Measurements from ENCODE around the gene HIRIP3. TPM values are rescaled to one million over a fixed set of nuclear protein-coding genes. Genes with fewer than 3 reads are reported as not detected.
A peak's percentile ranks its signal among the peaks of the same experiment; 100 is the strongest.
"Not testable (repeated sequence)": the region's sequence is repeated elsewhere in the genome, so short reads cannot be mapped to it uniquely, and the experiment has no call there.

The HIRIP3 gene
- total RNA-seq, 1 experiment from 2014 or later, result 18.4 TPM

- intact Hi-C loops (cut with micrococcal nuclease), result loop anchor here (5.0 kb wide), 3 partner anchors 161 to 321 kb away; partner anchors contain the start of genes CDIPT and PAGR1
- CTCF ChIA-PET, result no interaction called here
- no peak for TF ChIP-seq EZH2phosphoT487 (IDR thresholded peaks at IDR 0.05; ENCODE audit: borderline replicate concordance, low read length)
- no peak for TF ChIP-seq CTCF (conservative IDR thresholded peaks at IDR 0.05; ENCODE audit: low read depth, low read length)
- no peak for TF ChIP-seq EZH2 (IDR thresholded peaks at IDR 0.05; ENCODE audit: low read length, unreplicated experiment)
These were observed 27.5 kb upstream of the HIRIP3 start, which contains the start of gene C16orf92 for GRCh38 chr16:30022887-30023286. C16orf92 (plus strand) TSS chr16:30023198; CDS start chr16:30023341, 143 bp downstream.

GRCh38 chr16:30018731-30019158 is 23.3 kb upstream of the HIRIP3 start:
- POLR2A ChIA-PET (ENCODE audit: unreplicated experiment), result no interaction called here
- H3K27ac ChIP-seq (ENCODE audit: low read length), result no peak overlapping the region
- intact Hi-C loops (cut with micrococcal nuclease), result no loop called here
- TF ChIP-seq EZH2phosphoT487 (IDR thresholded peaks at IDR 0.05; ENCODE audit: borderline replicate concordance, low read length) (no peak), CTCF (conservative IDR thresholded peaks at IDR 0.05; ENCODE audit: low read depth, low read length) (no peak), EZH2 (IDR thresholded peaks at IDR 0.05; ENCODE audit: low read length, unreplicated experiment) (no peak)
- no peaks in the 10 kb centered on the region for H3K4me1 ChIP-seq (ENCODE audit: insufficient read depth, low read length)
- BruUV-seq (replicated peaks), result no TSS peak
- H3K27me3 ChIP-seq (ENCODE audit: low read length), result no peaks in the 10 kb centered on the region
- H3K9ac ChIP-seq (ENCODE audit: low read length), result no peak overlapping the region
- DNase-seq (peak; percentile 49), ATAC-seq (no peak)
- no peaks in the 10 kb centered on the region for H3K79me2 ChIP-seq (ENCODE audit: low read length)
- no peak overlapping the region for H2AFZ ChIP-seq (ENCODE audit: low read length)
- H3F3A ChIP-seq (ENCODE audit: low read length, unreplicated experiment), result no peaks in the 10 kb centered on the region
- H4K20me1 ChIP-seq (ENCODE audit: low read length), result no peaks in the 10 kb centered on the region
- H3K9me3 ChIP-seq (ENCODE audit: low read length), result no peaks in the 10 kb centered on the region
- no peak overlapping the region for H3K4me2 ChIP-seq (ENCODE audit: low read length)
- no peaks in the 10 kb centered on the region for H3K9me2 ChIP-seq (replicated peaks; ENCODE audit: low read length)
- no peak overlapping the region for H3K4me3 ChIP-seq (ENCODE audit: low read length)
- no peaks in the 10 kb centered on the region for H3K36me3 ChIP-seq (ENCODE audit: low read depth, low read length)
- CTCF ChIA-PET, result no interaction called here

More at GRCh38 chr16:30022887-30023286, 27.5 kb upstream of the HIRIP3 start, which contains the start of gene C16orf92:
- no peaks in the 10 kb centered on the region for H3K79me2 ChIP-seq (ENCODE audit: low read length)
- no TSS peak for BruUV-seq (replicated peaks)
- no peaks in the 10 kb centered on the region for H3F3A ChIP-seq (ENCODE audit: low read length, unreplicated experiment)
- no peak within 1 kb of the TSS for H3K9ac ChIP-seq (ENCODE audit: low read length)
- no peak for DNase-seq
- H3K9me2 ChIP-seq (replicated peaks; ENCODE audit: low read length), result no peaks in the 10 kb centered on the region
- no peaks in the 10 kb centered on the region for H3K27me3 ChIP-seq (ENCODE audit: low read length)
- no peak within 1 kb of the TSS for H2AFZ ChIP-seq (ENCODE audit: low read length)
- no peaks in the 10 kb centered on the region for H3K36me3 ChIP-seq (ENCODE audit: low read depth, low read length)
- no peak within 1 kb of the TSS for H3K4me2 ChIP-seq (ENCODE audit: low read length)
- no peak within 1 kb of the TSS for H3K4me3 ChIP-seq (ENCODE audit: low read length)
- no peak within 1 kb of the TSS for H3K27ac ChIP-seq (ENCODE audit: low read length)
- H3K9me3 ChIP-seq (ENCODE audit: low read length), result no peaks in the 10 kb centered on the region
- no peak for ATAC-seq
- POLR2A ChIA-PET (ENCODE audit: unreplicated experiment), result no interaction called here
- H4K20me1 ChIP-seq (ENCODE audit: low read length), result no peaks in the 10 kb centered on the region
- no peaks in the 10 kb centered on the region for H3K4me1 ChIP-seq (ENCODE audit: insufficient read depth, low read length)

GRCh38 chr16:30017937-30018336 is 22.5 kb upstream of the HIRIP3 start:
- ATAC-seq; POLR2A ChIA-PET (ENCODE audit: unreplicated experiment); H3K79me2 ChIP-seq (ENCODE audit: low read length); H3K9ac ChIP-seq (ENCODE audit: low read length); H4K20me1 ChIP-seq (ENCODE audit: low read length); H3K27me3 ChIP-seq (ENCODE audit: low read length); BruUV-seq (replicated peaks); H3F3A ChIP-seq (ENCODE audit: low read length, unreplicated experiment); H3K9me2 ChIP-seq (replicated peaks; ENCODE audit: low read length); DNase-seq; H3K4me2 ChIP-seq (ENCODE audit: low read length); intact Hi-C loops (cut with micrococcal nuclease); CTCF ChIA-PET; H3K4me1 ChIP-seq (ENCODE audit: insufficient read depth, low read length); H3K36me3 ChIP-seq (ENCODE audit: low read depth, low read length); H2AFZ ChIP-seq (ENCODE audit: low read length); H3K9me3 ChIP-seq (ENCODE audit: low read length); H3K4me3 ChIP-seq (ENCODE audit: low read length); H3K27ac ChIP-seq (ENCODE audit: low read length): not testable (repeated sequence)
